Epithelial cell of prostate (primary cell): Measurements from ENCODE around the gene DTNBP1.
"Not testable (repeated sequence)": the region's sequence is repeated elsewhere in the genome, so short reads cannot be mapped to it uniquely, and the experiment has no call there.

Experiments used
- DNase-seq: peaks from one replicate; pipeline ENCODE4 v3.0.0-alpha.2; 2011; ENCODE audit warnings: low read depth, low spot score
- H3K27ac ChIP-seq: fragments of 450-650 bp; 2 replicates; pipeline ENCODE4 v1.5.1; 2017; ENCODE audit warnings: mild to moderate bottlenecking

Gene DTNBP1

DNA sequence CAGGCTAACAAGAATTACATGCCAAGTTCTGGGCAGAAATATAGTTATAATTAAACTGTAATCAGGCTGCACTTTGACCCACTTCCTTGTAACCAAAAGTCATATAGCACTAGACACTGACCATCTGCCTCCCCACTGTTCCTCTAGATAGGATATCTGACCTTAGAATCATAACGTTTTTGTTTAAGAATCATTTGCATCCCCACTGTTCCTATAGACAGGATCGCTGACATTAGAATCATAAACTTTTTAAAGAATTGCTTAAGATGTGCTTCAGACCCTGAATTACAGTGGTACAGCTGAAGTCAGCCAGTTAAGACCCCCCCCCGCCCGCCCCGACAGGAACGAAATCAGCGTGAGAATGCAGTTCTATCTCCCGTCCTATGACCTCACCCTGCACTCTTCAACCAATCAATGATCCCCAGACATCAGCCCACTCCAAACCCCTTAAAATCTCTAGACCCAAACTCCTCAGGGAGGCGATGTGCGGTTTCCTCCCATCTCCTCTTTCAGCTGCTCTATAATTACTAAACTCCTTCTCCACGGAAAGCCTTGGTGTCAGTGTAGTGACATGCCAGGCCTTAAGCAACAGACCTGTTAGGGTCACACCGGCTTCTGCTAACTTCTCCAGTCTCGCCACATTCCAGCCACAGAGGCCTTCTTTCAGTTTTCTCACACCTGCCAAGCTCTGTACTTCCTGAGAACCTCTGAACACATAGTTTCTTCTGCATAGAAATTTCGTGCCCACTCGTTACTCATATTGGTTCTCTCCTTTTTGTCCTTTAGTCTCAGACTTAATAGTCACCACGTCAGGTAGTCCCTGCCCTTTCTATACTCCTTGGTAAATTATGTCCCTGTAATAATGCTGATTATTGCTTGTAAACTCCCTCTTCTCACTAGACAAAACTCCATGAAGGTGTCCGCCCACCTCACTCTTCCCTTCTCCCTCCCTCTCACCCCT is 93.5 kb downstream of the DTNBP1 start:
- H3K27ac ChIP-seq: no peak overlapping the region
- no peak for DNase-seq

GRCh38 chr6:15562977-15563376 is 99.9 kb downstream of the DTNBP1 start:
- no peak overlapping the region for H3K27ac ChIP-seq
- DNase-seq: no peak

DNA sequence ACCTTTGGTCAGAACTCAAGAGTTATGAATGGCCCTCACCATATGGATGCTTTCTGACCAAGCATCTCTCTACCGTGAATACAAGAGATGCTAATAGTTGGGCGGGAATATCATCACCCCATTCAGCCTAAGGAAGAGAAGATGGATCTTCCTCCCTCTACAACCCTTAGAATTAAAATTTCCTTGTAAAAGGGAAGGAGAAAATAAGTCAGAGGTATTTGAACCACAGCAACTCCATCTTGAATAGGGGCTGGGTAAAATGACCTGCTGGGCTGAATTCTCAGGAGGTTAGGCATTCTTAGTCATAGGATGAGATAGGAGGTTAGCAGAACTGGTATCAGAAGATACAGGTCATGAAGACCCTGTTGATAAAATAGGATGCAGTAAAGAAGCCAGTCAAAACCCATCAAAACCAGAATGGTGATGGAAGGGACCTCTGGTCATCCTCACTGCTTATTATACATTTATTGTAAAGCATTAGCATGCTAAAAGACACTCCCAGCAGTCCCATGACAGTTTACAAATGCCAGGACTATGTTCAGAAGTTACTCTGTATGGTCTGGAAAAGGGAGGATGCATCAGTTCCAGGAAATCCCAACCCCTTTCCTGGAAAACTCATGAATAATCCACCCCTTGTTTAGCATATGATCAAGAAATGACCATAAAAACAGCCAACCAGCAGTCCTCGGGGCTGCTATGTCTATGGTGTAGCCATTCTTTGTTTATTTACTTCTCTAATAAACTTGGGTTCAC is 101.2 kb downstream of the DTNBP1 start:
- H3K27ac ChIP-seq: no peak overlapping the region
- DNase-seq: no peak

DNA sequence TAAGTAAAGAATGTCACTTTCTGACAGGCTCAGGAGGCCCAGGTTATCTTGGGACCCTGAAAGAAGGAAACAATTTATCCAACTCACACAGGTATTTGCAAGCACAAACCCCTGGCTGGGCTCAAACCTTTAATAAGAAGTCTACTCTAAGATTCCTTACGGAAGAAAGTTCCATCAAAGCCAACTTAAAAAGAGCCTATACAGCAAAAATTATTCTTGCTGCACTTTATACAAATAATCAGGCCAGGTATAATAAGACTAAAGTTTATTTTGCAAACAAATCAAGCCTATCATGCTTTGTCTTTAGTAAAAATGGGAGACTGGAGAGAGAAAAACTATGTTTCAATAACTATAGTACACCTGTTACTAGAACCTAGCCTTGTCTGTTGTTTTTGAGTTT is 102.1 kb downstream of the DTNBP1 start:
- no peak overlapping the region for H3K27ac ChIP-seq
- DNase-seq: no peak

DNA sequence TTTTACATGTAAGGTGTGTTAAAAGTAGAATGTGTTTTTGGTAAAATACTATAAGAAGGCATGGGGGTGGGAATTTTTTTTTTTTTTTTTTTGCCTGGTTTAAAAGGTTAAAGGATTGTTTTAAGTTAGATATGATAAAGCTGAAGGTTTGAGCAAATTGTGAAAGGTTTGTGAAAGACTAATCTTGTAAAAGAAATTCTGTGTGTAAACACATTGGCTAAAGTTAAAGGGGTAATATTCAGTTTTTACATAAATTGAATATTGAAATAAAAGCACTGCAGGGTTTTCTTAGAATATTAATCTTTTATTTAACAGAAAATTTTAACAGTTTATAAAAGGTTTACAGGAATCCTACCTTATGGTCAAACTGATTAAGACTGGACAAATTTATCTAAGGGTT is 105.7 kb downstream of the DTNBP1 start:
- H3K27ac ChIP-seq: no peak overlapping the region
- DNase-seq: no peak

GRCh38 chr6:15556711-15557110 is 106.1 kb downstream of the DTNBP1 start:
- no peak for DNase-seq
- no peak overlapping the region for H3K27ac ChIP-seq

DNA sequence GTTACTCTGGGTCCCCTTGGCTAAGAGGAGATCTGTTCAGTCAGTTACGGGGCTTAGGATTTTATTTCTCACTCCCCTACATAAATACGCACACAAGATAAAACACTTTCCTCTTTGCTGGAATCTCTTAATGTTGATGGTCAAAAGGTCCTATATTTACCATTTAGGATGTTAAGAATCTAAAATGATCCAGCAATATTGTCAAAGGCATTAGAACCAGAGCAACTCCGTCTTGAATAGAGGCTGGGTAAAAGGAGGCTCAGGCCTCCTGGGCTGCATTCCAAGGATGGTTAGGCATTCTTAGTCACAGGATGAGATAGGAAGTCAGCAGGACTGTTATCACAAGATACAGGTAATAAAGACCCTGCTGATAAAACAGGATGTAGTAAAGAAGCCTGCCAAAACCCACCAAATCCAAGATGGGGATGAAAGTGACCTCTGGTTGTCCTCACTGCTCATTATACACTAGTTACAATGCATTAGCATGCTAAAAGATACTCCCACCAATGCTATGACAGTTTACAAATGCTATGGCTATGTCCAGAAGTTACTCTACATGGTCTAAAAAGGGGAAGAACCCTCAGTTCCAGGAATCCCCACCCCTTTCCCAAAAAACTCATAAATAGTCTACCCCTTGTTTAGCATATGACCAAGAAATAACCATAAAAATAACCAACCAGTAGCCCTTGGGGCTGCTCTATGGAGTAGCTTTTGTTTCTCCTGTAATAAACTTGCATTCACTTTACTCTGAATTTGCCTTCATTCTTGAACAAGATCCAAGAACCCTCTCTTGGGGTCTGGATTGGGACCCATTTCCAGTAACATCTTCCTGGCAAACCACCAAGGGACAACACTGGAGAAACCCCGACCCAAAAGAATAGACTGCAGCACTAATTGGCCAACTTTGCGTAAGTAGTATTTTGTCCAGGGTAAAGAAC is 107.5 kb downstream of the DTNBP1 start:
- H3K27ac ChIP-seq: no peak overlapping the region
- DNase-seq: no peak

DNA sequence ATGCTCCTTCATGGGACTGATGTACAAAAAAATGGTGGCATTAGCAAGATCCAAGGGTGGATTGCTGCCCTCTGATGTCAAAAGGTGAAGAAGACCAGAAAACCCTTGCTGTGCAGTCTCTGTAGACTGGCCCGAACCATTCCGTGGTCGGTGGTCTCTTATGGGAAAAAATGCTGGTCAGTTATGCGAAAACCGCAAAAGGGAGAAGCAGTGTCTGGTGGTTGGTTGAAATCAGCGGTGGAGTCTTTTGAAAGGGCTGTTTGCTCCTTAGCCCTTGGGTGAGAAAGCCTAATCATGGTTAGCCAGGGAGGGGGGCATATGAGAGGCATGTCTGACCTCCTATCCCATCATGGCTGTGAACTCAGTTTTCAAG is 108.1 kb downstream of the DTNBP1 start:
- H3K27ac ChIP-seq: no peak overlapping the region
- DNase-seq: no peak

DNA sequence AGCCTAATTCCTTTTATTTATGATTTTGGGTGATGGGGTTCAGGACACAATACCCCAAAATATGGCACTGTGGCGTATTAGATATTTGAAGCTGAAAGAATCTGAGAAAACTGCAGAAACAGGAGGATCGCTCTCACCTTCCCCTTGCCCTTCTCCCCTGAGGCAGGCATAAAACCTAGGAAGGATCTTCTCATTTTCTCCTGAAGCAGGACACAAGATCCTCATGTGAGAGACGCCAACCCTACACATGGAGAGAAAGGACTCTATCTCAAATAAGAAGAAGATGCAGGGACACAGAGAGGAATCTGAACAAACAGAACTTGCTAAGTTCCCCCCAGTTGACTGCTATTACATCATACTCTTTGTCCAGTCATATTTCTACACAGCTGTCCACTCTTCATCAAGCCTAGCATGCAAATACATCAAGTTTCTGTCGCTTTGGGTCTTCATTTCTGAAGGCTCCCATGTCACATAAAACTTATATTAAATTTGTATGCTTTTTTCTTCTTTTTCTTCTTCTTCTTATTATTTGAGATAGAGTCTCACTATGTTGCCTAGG is 109.0 kb downstream of the DTNBP1 start:
- DNase-seq: no peak
- no peak overlapping the region for H3K27ac ChIP-seq

GRCh38 chr6:15553031-15553430 is 109.8 kb downstream of the DTNBP1 start:
- DNase-seq: no peak
- H3K27ac ChIP-seq: no peak overlapping the region

DNA sequence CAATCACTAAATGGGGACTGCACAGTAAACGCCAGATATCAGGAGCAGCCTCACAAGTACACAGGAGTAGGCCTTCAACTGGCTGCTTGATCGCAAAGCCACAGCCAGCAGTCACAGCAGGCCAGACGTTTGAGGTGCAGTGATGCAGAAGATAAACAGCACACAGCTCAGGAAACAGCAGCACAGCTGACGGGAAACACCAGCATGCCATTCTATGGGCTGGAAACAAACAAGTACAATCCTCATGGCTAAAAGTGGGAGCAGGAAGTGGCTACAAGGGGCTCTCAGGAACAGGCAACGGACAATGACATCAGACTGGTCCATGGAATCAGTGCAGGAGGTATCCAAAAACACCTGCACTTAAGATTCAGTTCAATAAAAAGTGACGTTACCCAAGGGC is 111.0 kb downstream of the DTNBP1 start:
- no peak for DNase-seq
- no peak overlapping the region for H3K27ac ChIP-seq

DNA sequence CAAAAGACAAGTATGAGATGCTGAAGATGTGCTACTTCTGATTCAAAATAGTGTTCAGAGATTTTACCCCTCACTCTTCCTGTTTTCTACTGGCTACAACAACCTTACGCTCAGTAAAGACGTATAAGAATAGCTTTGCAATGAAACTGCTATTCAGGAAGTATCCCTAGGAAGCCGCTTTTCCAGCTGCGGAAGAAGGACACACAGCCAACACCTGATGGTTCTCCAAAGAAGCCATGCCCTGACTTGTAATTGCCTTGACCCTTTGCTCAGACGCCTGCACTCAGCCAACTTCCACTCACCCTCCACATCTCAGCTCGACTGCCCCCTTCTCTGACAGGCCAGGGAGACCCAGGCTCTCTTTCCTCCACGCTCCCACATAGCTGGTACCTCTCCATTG is 111.6 kb downstream of the DTNBP1 start:
- no peak overlapping the region for H3K27ac ChIP-seq
- no peak for DNase-seq

GRCh38 chr6:15550546-15551123 is 112.2 kb downstream of the DTNBP1 start:
- no peak for DNase-seq
- H3K27ac ChIP-seq: no peak overlapping the region

DNA sequence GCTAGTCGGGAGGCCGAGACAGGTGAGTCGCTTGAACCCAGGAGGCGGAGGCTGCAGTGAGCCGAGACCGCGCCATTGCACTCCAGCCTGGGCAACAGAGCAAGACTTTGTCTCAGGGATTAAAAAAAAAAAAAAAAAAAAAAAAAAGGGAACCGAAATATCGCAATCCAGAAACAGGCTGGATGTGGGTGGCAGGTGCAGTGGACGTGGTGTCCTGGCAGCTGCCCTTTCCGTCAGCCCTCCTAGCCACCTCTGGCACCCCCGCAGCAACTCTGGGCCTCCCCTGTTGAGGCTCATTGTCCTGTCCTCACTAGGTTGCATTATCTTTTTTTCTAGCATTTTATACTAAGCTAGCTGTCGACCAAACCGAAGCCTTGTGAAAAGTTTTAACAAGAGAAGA is 113.5 kb downstream of the DTNBP1 start:
- DNase-seq: no peak
- H3K27ac ChIP-seq: no peak overlapping the region

DNA sequence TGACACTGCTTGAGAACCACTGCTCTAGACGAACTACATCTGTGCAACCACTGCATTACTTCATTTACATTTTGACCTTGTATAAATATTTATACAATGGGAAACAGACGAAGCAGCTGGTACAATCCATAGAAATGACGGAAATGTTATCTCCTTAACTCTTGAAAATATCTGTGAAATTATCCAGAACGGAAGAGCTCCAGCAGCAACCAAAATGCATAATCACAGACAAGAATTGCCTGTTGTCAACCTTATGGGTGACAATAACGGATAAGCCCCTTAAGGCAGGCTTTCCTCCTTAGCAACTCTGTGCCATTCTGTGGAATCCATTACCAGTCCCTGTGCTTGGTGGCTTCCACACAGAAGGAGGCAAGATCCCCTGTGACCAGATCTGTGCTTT is 115.4 kb downstream of the DTNBP1 start:
- no peak for DNase-seq
- H3K27ac ChIP-seq: no peak overlapping the region

- no peak overlapping the region for H3K27ac ChIP-seq
- DNase-seq: no peak
Observed at GRCh38 chr6:15546591-15546990, 116.2 kb downstream of the DTNBP1 start.

GRCh38 chr6:15544321-15544900 is 118.4 kb downstream of the DTNBP1 start:
- H3K27ac ChIP-seq: no peak overlapping the region
- no peak for DNase-seq

DNA sequence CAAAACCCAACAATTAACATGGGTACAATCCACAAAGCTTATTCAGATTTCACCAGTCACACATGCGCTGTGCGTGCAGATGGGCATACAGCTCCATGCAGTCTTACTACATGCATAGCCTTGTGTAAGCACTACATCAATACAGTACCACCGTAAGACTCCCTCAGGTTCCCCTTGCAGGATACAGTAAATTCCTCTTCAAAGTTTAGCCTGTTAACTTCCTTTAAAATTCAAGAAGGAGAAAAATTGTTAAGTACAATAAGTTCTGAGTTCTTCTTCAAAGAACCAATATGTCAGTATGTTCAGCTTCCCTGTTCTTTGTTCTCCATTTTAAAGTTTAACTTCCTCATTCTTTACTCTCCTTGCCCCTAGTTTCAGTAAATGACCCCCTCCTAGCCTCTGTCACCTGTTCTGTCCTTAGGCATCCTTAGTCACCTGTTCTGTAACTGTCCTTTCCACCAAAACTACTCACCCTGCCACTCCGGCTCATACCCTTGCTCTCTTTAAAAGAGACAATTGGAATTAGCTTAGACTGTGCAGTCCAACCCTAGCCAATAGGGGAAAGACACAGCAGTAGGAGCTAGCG is 119.4 kb downstream of the DTNBP1 start:
- H3K27ac ChIP-seq, DNase-seq: not testable (repeated sequence)

GRCh38 chr6:15539722-15540270 is 123.0 kb downstream of the DTNBP1 start:
- DNase-seq: no peak
- no peak overlapping the region for H3K27ac ChIP-seq
